Measurements from ENCODE around the gene TSPEAR. TPM values are rescaled to one million over a fixed set of nuclear protein-coding genes. Genes with fewer than 3 reads are reported as not detected.

TSPEAR gene
- total RNA-seq, 1 donor from 2014 or later, result not detected

DNA sequence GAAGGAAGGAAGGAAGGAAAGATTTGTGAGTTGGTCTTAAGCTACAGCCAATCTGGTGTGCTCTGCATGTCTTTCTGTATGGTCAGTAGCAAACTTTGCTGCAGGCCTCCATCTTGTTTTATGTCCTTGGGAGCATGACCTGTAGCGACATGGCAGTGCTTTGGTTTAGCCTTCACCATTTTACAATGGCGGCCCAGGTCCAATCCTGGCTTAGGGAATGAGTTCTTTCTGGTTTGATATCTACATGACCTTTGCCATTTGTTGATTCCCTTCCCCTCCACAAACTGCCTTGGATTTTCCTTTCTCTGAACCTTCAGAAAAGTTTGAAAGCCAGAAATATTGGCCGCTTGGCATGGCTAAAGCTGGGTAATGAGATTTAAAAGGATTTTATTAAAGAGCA lies 30.5 kb upstream of the TSPEAR start:
- Mint-ChIP-seq H3K36me3 (ENCODE audit: unreplicated experiment) (peaks cover 23% of the 10 kb centered on the region), H3K27ac (ENCODE audit: unreplicated experiment) (no peak overlapping the region), H3K27me3 (ENCODE audit: unreplicated experiment) (peaks cover 10% of the 10 kb centered on the region), H3K9me3 (ENCODE audit: unreplicated experiment) (peaks cover 17% of the 10 kb centered on the region), H3K4me3 (ENCODE audit: unreplicated experiment) (no peak overlapping the region), H3K4me1 (ENCODE audit: low read depth, unreplicated experiment) (no peaks in the 10 kb centered on the region)
- DNase-seq, result no peak
- TF ChIP-seq CTCF (IDR thresholded peaks at IDR 0.05; ENCODE audit: partially characterized antibody, unreplicated experiment), result no peak

- Mint-ChIP-seq H3K9me3 (ENCODE audit: unreplicated experiment) (peaks cover 19% of the 10 kb centered on the region), H3K4me3 (ENCODE audit: unreplicated experiment) (no peak overlapping the region), H3K27me3 (ENCODE audit: unreplicated experiment) (peaks cover 10% of the 10 kb centered on the region), H3K4me1 (ENCODE audit: low read depth, unreplicated experiment) (no peaks in the 10 kb centered on the region), H3K36me3 (ENCODE audit: unreplicated experiment) (peaks cover 30% of the 10 kb centered on the region), H3K27ac (ENCODE audit: unreplicated experiment) (no peak overlapping the region)
- no peak for TF ChIP-seq CTCF (IDR thresholded peaks at IDR 0.05; ENCODE audit: partially characterized antibody, unreplicated experiment)
- no peak for DNase-seq
These were observed 29.4 kb upstream of the TSPEAR start for GRCh38 chr21:44740742-44741141.

- Mint-ChIP-seq H3K27me3 (ENCODE audit: unreplicated experiment) (peaks cover 10% of the 10 kb centered on the region), H3K27ac (ENCODE audit: unreplicated experiment) (no peak overlapping the region), H3K9me3 (ENCODE audit: unreplicated experiment) (peaks cover 19% of the 10 kb centered on the region), H3K4me3 (ENCODE audit: unreplicated experiment) (no peak overlapping the region), H3K4me1 (ENCODE audit: low read depth, unreplicated experiment) (no peaks in the 10 kb centered on the region), H3K36me3 (ENCODE audit: unreplicated experiment) (peaks cover 33% of the 10 kb centered on the region)
- DNase-seq, result no peak
- TF ChIP-seq CTCF (IDR thresholded peaks at IDR 0.05; ENCODE audit: partially characterized antibody, unreplicated experiment), result no peak
These were observed 27.9 kb upstream of the TSPEAR start for GRCh38 chr21:44739316-44739715.

- Mint-ChIP-seq H3K27me3 (ENCODE audit: unreplicated experiment) (peaks cover 10% of the 10 kb centered on the region), H3K4me3 (ENCODE audit: unreplicated experiment) (no peak overlapping the region), H3K36me3 (ENCODE audit: unreplicated experiment) (peaks cover 33% of the 10 kb centered on the region), H3K4me1 (ENCODE audit: low read depth, unreplicated experiment) (no peaks in the 10 kb centered on the region), H3K9me3 (ENCODE audit: unreplicated experiment) (peaks cover 19% of the 10 kb centered on the region), H3K27ac (ENCODE audit: unreplicated experiment) (no peak overlapping the region)
- TF ChIP-seq CTCF (IDR thresholded peaks at IDR 0.05; ENCODE audit: partially characterized antibody, unreplicated experiment), result no peak
- DNase-seq, result no peak
These were observed 27.2 kb upstream of the TSPEAR start for GRCh38 chr21:44738621-44739020.

DNA sequence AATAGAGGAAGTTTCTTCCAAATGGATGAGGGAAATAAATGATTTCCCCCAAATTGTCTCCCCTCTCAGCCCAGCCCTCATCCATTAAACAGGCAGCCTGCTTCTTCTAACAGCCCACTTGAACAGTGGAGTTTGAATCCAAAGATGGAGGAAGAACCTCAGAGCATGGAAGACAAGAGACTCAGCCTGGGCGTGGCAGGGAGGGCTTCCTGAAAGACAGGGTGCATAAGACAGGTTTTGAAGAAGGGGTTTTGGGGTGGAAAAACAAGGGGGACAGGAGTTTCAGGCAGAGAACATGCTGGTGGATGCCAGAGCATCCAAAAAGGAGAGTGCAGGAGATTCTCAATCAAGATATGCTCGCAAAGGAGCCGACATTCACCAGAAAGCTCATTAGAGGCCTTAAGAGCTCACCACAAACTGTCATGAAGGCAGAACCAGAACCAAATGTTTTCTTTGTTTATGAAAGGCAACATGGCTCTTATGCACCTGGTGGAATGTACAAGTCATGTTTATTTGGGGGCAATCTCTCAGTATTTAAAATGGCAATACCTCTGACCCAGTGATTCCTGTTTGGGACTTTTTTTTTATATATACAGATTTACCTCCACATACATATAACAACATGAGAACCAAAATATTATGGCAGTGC lies 26.5 kb upstream of the TSPEAR start:
- no peak overlapping the region for H3K4me3 Mint-ChIP-seq (ENCODE audit: unreplicated experiment)
- peaks cover 33% of the 10 kb centered on the region for H3K36me3 Mint-ChIP-seq (ENCODE audit: unreplicated experiment)
- TF ChIP-seq CTCF (IDR thresholded peaks at IDR 0.05; ENCODE audit: partially characterized antibody, unreplicated experiment), result no peak
- no peak for DNase-seq
- no peaks in the 10 kb centered on the region for H3K4me1 Mint-ChIP-seq (ENCODE audit: low read depth, unreplicated experiment)
- peaks cover 22% of the 10 kb centered on the region for H3K9me3 Mint-ChIP-seq (ENCODE audit: unreplicated experiment)
- H3K27me3 Mint-ChIP-seq (ENCODE audit: unreplicated experiment), result peaks cover 11% of the 10 kb centered on the region
- no peak overlapping the region for H3K27ac Mint-ChIP-seq (ENCODE audit: unreplicated experiment)
